ENCODE results near the gene ATCAY.

GRCh38 chr19:3916033-3916432 lies 35.5 kb downstream of the ATCAY start:
- no peak for TF ChIP-seq CTCF (IDR thresholded peaks at IDR 0.05)
- no peak for TF ChIP-seq EZH2 (IDR thresholded peaks at IDR 0.05)
